GM19023 (cell line): ENCODE measurements around the gene DMBX1.

ENCODE experiments used
- ATAC-seq: cut with Tn5 transposase; IDR thresholded peaks from one replicate; pipeline ENCODE4 v1.9.1; 2021; ENCODE audit warnings: mild to moderate bottlenecking, moderate library complexity; ENCODE audit not compliant: unreplicated experiment

DMBX1 gene

GRCh38 chr1:46522969-46523320 is 33.3 kb downstream of the DMBX1 start:
- ATAC-seq, result no peak

- no peak for ATAC-seq
Observed at GRCh38 chr1:46523496-46524353, 34.1 kb downstream of the DMBX1 start.

GRCh38 chr1:46524843-46525242 is 35.2 kb downstream of the DMBX1 start:
- no peak for ATAC-seq

GRCh38 chr1:46525253-46525983 is 35.8 kb downstream of the DMBX1 start:
- ATAC-seq, result no peak

- ATAC-seq, result no peak
Observed at GRCh38 chr1:46526013-46526690, 36.5 kb downstream of the DMBX1 start.

GRCh38 chr1:46526691-46527291 is 37.2 kb downstream of the DMBX1 start:
- ATAC-seq, result no peak

- peak; percentile 49 for ATAC-seq
Observed at GRCh38 chr1:46527474-46528296, 38.0 kb downstream of the DMBX1 start.

GRCh38 chr1:46528297-46528955 is 38.8 kb downstream of the DMBX1 start:
- no peak for ATAC-seq

GRCh38 chr1:46529031-46529630 is 39.5 kb downstream of the DMBX1 start:
- no peak for ATAC-seq

- no peak for ATAC-seq
Observed at GRCh38 chr1:46530311-46530710, 40.7 kb downstream of the DMBX1 start.

GRCh38 chr1:46530791-46531409 is 41.3 kb downstream of the DMBX1 start:
- no peak for ATAC-seq

- no peak for ATAC-seq
Observed at GRCh38 chr1:46532095-46532494, 42.5 kb downstream of the DMBX1 start.

- ATAC-seq, result no peak
Observed at GRCh38 chr1:46532498-46533178, 43.0 kb downstream of the DMBX1 start.

- no peak for ATAC-seq
Observed at GRCh38 chr1:46533179-46533864, 43.7 kb downstream of the DMBX1 start.

- ATAC-seq, result no peak
Observed at GRCh38 chr1:46535063-46535462, 45.4 kb downstream of the DMBX1 start.

GRCh38 chr1:46536527-46536926 is 46.9 kb downstream of the DMBX1 start:
- ATAC-seq, result no peak

GRCh38 chr1:46537651-46538050 is 48.0 kb downstream of the DMBX1 start:
- no peak for ATAC-seq

- no peak for ATAC-seq
Observed at GRCh38 chr1:46538147-46538546, 48.5 kb downstream of the DMBX1 start.
